Activated T-cell treated with anti-CD3 and anti-CD28 coated beads, Interleukin-2, amount 50 U/mL, for 1 hour (primary cell): Measurements from ENCODE around the gene FSTL4.

ENCODE experiments used
- DNase-seq: peaks from one replicate; pipeline ENCODE4 v3.0.0-alpha.2; 2020

Gene FSTL4

GRCh38 chr5:133336121-133336968 is 276.0 kb downstream of the FSTL4 start:
- DNase-seq, result no peak

DNA sequence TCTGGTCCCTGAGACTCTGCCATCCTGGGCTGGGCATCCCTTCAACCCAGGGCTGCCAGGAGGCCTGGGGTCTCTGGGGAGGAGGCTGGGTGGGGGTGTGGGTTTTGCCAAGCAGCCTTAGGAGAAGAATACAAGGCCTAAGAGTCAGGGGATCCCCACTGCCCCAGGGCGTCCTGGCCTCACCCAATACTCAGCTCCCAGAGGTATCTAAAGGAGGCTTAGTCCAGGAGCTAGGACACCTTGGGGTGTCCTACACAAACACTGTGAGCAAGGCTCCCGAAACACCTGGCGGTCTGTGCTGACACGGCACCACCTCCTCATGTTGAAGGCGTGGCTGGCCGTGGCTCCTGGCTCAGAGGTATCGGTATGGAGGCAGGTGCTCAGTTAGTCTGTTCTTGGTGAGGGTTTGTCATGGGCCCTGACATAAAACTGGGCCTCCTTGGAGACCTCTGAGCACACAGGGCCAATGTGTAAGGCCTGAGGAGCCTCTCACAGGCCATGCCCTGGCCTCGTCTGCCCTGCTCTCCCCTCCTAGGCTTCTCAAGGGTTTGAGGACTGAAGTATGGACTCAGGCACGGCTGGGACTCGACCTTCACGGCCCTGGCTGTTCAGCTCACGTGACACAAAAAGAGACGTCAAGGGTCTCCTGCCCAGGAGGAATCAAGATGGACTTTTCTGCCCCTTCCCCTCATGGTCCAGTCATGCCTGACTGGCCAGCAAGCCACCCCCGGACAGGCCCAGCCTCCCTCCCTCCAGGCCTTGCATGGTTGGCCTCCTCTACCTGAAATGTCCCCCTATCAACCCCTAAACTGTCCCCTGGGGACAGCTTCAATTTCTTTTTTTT is 277.3 kb downstream of the FSTL4 start:
- DNase-seq, result no peak

DNA sequence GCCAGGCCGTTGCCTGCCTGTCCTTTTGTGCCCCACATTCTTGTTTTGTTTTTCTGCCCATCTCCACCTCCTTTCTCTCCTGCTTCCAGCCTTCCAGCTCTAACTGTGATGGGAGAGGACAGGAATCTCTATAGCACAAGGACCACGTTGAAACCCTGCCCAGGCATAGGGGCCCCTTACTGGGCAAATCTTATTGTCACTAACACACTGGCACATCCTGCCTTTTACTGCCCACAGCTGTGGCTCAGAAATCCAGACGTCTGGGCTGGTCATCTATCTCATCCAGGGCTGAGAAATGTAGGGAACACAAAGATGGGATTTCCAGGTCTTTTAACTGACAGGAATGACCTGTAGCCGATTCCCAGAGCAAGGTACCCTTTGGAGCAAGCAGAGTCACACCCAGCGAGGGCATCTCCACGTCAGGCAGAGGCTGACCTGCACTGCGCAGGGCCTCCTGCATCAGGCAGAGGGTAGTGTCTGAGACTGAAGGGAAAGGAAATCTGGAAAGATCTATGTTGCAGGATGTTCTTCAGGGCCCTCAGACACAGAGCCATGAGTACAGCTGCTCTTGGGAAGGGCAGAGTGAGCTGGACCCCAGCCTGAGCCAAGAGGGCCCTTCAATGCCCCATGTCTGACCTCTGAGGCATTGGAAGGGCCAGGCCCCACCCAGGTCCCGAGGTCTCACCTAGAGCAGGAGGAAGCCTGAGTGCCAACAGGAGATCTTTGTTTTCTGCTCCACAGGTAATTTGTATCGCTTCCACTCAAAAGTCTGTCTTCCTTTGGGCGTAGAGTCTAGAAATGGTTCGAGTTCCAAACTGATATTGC is 278.8 kb downstream of the FSTL4 start:
- DNase-seq, result no peak

GRCh38 chr5:133332439-133333024 is 279.8 kb downstream of the FSTL4 start:
- no peak for DNase-seq

DNA sequence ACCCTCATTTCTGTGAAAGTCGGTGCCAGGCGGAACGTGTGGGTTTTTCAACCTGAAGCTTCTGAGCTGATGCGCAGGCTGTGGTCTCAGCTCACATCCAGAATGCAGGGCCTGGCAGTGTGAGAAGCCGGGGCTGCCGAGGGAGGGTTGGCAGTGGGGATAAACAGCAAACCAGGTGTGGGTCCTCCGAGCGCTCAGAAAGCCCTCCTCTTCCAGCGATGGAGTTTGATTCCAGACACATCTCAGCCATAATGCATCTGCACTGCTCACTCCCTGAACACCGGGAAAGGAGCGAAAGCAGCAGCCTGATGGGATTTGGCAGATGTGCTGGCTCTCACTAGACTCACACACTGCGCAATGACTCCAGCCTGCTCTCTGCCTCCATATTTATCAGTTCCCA is 280.4 kb downstream of the FSTL4 start:
- DNase-seq, result no peak

GRCh38 chr5:133330956-133331355 is 281.4 kb downstream of the FSTL4 start:
- no peak for DNase-seq

DNA sequence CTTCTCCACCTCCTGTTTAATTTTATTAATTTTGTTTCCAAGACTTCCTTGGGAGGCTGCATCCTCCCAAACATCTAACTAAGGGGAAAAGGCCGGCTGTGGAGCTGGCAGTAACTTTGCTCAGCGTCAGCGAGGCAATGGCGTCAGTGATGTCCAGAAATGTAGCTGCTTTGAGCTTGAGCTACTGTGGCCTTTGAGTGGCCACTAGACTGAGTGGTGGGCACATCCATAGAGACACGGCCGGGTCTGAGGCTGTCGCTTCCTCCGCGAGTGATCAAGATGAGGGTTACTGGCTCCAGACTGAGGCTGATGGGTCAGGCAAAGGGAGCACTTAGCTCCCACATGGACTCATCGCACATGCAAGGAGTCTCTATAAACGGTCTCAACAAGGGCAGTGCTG is 283.5 kb downstream of the FSTL4 start:
- DNase-seq, result no peak

- no peak for DNase-seq
Measured at GRCh38 chr5:133327946-133328401, 284.4 kb downstream of the FSTL4 start.

DNA sequence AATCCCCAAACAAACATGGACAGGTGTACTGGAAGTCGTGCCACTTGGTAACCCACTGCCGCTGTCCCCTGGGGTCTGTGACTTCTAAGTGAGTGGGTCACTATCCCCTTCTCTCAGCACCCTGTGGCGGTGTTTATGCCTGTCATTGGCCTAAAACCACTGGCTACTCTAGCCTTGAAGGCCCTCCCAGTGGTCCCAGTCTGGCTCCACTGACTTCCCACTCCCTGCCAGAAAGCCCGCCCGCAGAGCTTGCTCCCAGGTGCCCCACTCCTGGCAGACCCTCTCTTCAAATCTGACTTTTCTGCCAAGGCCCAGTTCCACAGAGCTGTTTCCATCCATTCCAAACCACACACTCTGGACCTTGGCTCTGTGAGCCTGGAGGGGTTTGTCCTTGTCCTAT is 286.0 kb downstream of the FSTL4 start:
- no peak for DNase-seq

- DNase-seq, result no peak
Measured at GRCh38 chr5:133325864-133326263, 286.5 kb downstream of the FSTL4 start.

GRCh38 chr5:133324926-133325325 is 287.4 kb downstream of the FSTL4 start:
- no peak for DNase-seq

- DNase-seq, result no peak
Measured at GRCh38 chr5:133323494-133324457, 288.6 kb downstream of the FSTL4 start.

DNA sequence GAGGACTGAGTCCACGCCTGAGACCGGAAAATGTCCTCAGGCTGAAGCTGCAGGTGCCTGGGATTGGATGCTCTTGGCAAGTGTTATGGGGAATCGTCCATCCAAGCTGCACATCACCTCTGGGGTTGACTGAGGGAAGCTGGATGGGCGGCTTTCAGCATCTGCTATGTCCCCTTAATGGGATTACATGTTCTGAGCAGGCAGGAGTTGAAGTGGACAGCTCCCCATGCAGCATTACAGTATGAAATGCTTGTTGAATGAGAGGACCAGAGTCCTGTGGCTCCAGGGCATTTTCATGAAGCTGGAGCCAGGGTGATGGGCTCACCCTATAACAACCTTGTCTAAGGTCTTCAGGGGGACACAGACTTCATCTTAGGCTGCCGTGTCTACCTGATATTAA is 289.6 kb downstream of the FSTL4 start:
- no peak for DNase-seq

DNA sequence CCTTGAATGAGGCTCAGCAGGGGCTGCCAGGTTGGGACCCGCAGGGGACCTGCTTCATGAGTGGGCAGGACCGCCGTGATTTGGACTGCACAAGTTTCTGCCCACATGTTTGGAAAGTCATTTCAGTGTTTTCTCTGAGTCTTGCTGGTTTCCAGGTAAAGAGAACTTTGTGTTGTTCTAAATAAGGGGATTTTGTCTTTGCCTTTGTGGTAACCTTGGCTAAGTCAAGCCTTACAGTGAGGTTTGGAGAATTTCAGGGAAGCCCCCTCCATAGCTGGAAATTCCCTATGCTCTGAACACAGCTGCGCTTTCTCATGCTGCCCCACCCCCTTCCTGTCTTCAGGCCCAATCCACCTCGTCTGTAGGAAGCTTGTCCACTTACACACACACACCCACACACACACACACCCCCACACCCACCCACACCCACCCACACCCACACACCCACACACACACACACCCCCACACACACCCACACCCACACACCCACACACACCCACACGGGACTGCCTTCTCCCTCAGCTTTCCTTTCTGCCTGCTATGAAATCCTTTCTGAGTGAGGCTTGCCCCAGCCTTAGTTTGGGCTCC is 290.4 kb downstream of the FSTL4 start:
- no peak for DNase-seq

DNA sequence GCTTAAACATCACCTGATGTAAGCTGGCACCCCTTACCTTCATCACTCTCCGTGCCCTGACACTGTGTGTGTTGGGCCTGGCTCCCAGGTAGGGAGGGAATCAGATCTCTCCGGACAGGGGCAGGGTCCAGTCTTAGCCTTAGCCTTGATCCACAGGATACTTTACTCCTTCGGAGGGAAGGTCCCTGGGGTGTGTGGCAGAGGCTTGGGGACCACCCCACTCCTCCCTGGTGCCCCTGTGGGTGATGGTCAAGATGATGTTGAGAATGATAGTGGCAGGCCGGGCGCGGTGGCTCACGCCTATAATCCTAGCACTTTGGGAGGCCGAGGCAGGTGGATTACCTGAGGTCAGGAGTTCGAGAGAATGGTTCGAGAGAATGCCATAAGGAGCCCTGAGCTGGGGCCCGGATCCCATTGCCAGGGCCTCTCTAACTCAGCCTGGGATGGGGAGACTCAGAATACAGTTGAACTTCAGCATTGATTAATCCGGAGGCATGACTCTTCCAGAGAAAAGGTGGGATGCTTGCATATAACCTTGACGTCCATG is 291.0 kb downstream of the FSTL4 start:
- no peak for DNase-seq

DNA sequence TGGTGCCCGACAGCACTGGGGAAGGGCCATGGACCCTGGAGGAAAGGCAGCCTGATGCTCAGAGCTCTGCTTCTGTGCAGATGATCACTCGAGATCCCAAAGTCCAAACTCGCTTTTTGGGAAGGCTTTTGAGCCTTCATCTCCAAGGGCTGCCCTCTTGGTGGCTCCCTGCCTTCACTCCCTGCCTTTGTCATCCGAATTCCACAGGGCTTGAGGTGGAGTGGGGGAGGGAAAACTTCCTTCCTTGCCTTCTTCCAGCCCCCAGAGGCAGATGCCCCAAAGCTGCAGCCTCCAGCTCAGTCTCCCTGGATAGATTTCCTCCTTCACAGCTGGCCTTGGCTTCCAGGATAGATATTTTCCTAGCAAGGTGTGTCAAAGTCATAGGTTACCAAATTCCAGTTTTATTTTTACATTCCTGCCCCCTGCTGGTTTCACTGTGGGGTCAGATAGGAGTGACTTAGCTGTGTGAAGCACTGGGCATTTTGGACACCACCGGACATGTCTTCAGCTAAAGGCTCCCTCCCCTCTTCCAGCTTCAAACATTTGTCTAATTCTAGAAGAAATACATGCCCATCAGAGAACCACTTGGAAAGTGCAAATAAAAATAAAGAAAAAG is 292.3 kb downstream of the FSTL4 start:
- DNase-seq, result no peak

GRCh38 chr5:133319244-133319643 is 293.1 kb downstream of the FSTL4 start:
- DNase-seq, result no peak

- DNase-seq, result no peak
Measured at GRCh38 chr5:133317558-133317957, 294.8 kb downstream of the FSTL4 start.

DNA sequence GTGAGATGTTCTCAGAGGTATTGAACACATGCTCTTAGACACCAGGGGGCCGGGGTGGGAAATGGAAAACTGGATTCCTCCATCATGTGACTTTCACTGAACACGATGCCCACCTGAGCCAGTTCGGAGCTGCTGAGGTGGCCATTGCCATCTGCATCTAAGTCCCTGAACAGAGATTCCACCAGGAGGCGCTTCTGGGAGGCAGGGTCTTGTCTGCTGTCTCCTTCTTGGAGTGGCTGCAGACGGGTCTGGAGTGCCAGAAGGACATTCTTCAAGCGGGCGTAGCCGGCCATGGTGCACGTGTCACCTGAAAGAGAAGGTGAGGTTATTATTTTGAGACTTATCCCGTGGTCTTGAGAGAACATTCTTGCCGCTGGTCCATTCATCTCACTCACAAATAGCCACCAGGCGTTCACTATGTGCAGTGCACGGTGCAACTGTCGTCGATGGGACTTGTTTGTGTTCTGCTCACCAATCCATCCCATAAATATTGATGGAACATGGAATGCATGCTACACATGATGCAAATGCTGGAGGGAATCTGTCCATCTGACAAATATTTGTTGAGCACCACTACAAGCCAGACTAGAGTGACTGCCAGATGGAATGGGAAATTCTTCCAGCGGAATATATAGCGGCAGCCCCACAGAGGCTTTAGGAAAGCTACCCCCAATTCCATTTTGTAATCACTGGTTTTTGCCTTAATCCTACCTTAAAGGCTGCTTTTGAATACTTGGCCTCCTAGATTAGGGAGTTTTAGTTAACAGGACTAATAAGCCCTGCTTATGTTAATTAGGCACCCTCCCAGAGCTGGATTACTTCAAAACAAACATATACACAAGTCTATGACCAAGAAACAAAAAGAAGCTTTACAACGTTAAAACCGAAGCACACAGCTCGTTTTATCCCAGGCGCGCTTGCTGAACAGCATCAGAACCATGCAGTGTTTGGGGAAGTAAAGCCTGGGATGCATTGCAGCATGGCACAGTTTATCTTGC is 295.7 kb downstream of the FSTL4 start:
- no peak for DNase-seq
